ENCODE data around the gene PROZ. TPM values are rescaled to one million over a fixed set of nuclear protein-coding genes. Genes with fewer than 3 reads are reported as not detected.
A peak's percentile ranks its signal among the peaks of the same experiment; 100 is the strongest.

The PROZ gene
- total RNA-seq, 2 experiments from 2014 or later = not detected

DNA sequence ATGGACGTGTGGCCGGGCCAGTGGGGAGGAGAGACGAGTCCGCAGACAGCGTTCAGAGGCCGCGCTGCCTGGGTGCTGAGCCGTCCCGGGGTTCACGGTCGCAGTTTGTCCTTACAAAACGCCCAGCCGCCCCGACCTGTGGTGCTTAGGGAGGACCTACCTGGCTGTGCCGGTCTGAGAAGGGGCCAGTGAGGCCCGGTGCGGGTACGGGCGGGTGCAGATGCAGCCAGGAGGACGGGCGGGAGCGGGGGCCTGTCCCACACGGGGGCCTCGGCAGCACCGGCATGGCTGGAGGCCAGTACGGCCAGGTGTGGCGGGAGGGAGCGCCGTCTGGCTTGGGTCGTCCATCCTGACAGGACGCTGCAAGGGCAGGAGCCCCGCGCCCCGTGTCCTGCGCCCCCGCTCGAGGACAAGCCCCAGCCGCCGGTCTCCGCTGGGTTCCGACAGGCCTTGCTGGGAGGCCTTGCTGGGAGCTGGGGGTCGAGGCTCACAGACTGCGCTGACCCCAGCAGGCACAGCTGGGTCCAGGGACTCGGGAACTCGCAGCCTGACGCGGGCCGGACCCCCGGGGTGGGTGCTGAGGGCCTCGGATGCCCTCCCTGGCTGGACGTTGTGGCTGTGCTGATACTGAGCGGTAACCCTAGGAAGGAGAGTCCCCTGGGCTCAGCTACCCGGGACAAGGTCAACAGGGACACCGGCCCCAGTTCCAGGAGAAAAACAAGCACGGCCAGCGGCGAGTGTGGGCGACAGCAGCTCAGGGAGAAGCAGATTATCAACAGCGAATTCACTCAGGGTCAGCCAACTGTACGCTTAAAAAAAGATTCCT, 5.3 kb upstream of the PROZ start:
- Histone ChIP-seq H4K20me1 (ENCODE audit: insufficient read depth, low read length) (no peaks in the 10 kb centered on the region), H3K27ac (ENCODE audit: low read depth, low read length, poor library complexity, severe bottlenecking) (no peak overlapping the region), H3K4me3 (ENCODE audit: low read depth, low read length, poor library complexity, severe bottlenecking) (peak overlapping the region; percentile 55), H3K9me2 (ENCODE audit: insufficient read depth, low read length) (no peaks in the 10 kb centered on the region), H3K4me2 (ENCODE audit: low read length) (peak overlapping the region; percentile 82), H3K79me2 (ENCODE audit: insufficient read depth, low read depth, low read length) (no peaks in the 10 kb centered on the region), H3K4me1 (ENCODE audit: insufficient read depth, low read length, poor library complexity, severe bottlenecking) (peaks cover 3% of the 10 kb centered on the region), H2AFZ (ENCODE audit: low read length) (peak overlapping the region; percentile 78; the same call in 1 of the 2 replicates), H3K9me3 (ENCODE audit: low read length) (no peaks in the 10 kb centered on the region), H3K36me3 (ENCODE audit: insufficient read depth, low read length) (no peaks in the 10 kb centered on the region)
- intact Hi-C loops (cut with micrococcal nuclease; ENCODE audit: unreplicated experiment) = no loop called here
- ChIA-PET POLR2A (interaction anchor here (0.6 kb wide), 2 partner anchors 17 to 180 kb away, joined by 3 read pairs; no protein-coding TSS in a partner anchor), CTCF (ENCODE audit: unreplicated experiment) (no interaction called here)
- peak; percentile 4 for DNase-seq (ENCODE audit: low spot score)
- no TSS peak for BruUV-seq (replicated peaks)
- TF ChIP-seq CTCF (conservative IDR thresholded peaks at IDR 0.05; ENCODE audit: low read length) (no peak), EZH2phosphoT487 (IDR thresholded peaks at IDR 0.05; ENCODE audit: borderline replicate concordance, low read depth, low read length) (no peak)

DNA sequence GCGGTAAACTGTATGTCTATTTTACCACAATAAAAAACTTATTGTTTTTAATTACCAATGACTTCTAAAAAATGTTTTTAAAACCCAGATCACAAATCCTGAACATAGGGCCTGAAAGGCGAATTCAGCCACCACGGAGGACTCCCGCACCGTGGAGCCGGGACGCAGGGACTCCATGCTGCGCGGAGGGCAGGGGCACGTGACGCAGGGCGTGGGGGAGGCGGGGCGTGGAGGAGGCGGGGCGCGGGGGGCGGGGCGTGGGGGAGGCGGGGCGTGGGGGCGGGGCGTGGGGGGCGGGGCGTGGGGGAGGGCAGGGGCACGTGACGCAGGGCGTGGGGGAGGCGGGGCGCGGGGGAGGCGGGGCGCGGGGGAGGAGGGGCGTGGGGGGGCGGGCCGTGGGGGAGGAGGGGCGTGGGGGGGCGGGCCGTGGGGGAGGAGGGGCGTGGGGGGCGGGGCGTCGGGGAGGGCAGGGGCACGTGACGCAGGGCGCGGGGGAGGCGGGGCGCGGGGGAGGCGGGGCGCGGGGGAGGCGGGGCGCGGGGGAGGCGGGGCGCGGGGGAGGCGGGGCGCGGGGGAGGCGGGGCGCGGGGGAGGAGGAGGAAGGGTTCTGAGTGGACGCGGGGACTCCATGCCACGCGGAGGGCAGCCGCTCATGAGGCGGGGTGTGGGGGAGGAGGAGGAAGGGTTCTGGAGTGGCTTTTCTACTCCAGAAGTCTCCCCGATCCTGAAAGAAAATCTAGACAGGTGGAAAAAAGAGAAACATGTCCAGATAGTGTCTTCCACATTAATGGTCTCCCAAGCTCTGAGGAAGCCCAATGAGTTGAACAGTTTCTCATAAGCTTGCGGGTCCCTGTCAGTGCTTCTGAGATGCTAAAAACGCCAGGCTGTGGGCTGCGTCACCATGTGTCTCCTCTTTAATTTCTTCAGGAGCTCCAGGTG, 4.4 kb upstream of the PROZ start:
- no peak overlapping the region for H3K27ac ChIP-seq (ENCODE audit: low read depth, low read length, poor library complexity, severe bottlenecking)

More for the DNA sequence above, 4.4 kb upstream of the PROZ start:
- ChIA-PET POLR2A (interaction anchor here (0.6 to 0.7 kb wide), 2 partner anchors 18 to 55 kb away, joined by 3 read pairs; no protein-coding TSS in a partner anchor), CTCF (ENCODE audit: unreplicated experiment) (interaction anchor here (0.6 kb wide), 1 partner anchor 867 kb away, joined by 3 read pairs; no protein-coding TSS in a partner anchor)
- no TSS peak for BruUV-seq (replicated peaks)
- Histone ChIP-seq H3K9me3 (ENCODE audit: low read length) (no peaks in the 10 kb centered on the region), H2AFZ (ENCODE audit: low read length) (peak overlapping the region; percentile 78; the same call in 1 of the 2 replicates), H3K4me1 (ENCODE audit: insufficient read depth, low read length, poor library complexity, severe bottlenecking) (peaks cover 3% of the 10 kb centered on the region), H3K9me2 (ENCODE audit: insufficient read depth, low read length) (no peaks in the 10 kb centered on the region), H3K4me2 (ENCODE audit: low read length) (peak overlapping the region; percentile 82), H3K36me3 (ENCODE audit: insufficient read depth, low read length) (no peaks in the 10 kb centered on the region), H3K4me3 (ENCODE audit: low read depth, low read length, poor library complexity, severe bottlenecking) (peak overlapping the region; percentile 55), H3K79me2 (ENCODE audit: insufficient read depth, low read depth, low read length) (no peaks in the 10 kb centered on the region), H4K20me1 (ENCODE audit: insufficient read depth, low read length) (no peaks in the 10 kb centered on the region)
- peak; percentile 66 for DNase-seq (ENCODE audit: low spot score)
- TF ChIP-seq EZH2phosphoT487 (IDR thresholded peaks at IDR 0.05; ENCODE audit: borderline replicate concordance, low read depth, low read length) (no peak), CTCF (conservative IDR thresholded peaks at IDR 0.05; ENCODE audit: low read length) (no peak)
- intact Hi-C loops (cut with micrococcal nuclease; ENCODE audit: unreplicated experiment) = no loop called here
